ENCODE results near the gene LRIT2.

LRIT2 gene

GRCh38 chr10:84269773-84270172 lies 44.4 kb upstream of the LRIT2 start (continued):
- no peak for TF ChIP-seq SP3 (tag by site-specific recombination; IDR thresholded peaks at IDR 0.05)
- no peak for TF ChIP-seq ZNF791 (tag by site-specific recombination; IDR thresholded peaks at IDR 0.05)
- no peak for TF ChIP-seq ZNF426 (tag by site-specific recombination; IDR thresholded peaks at IDR 0.05)
- no peak for TF ChIP-seq ZNF335 (tag by site-specific recombination; conservative IDR thresholded peaks at IDR 0.05)
- TF ChIP-seq HOXC10 (CRISPR knock-in tag; IDR thresholded peaks at IDR 0.05): no peak
- no peak for TF ChIP-seq RBAK (tag by site-specific recombination; IDR thresholded peaks at IDR 0.05)
- TF ChIP-seq ZNF843 (tag by site-specific recombination; IDR thresholded peaks at IDR 0.05): no peak
- no peak for TF ChIP-seq KLF16 (tag by site-specific recombination; IDR thresholded peaks at IDR 0.05)
- TF ChIP-seq ZBTB10 (tag by site-specific recombination; IDR thresholded peaks at IDR 0.05): no peak
- no peak for TF ChIP-seq ZNF571 (tag by site-specific recombination; IDR thresholded peaks at IDR 0.05)
- TF ChIP-seq ZNF175 (tag by site-specific recombination; IDR thresholded peaks at IDR 0.05): no peak
- TF ChIP-seq ZXDB (tag by site-specific recombination; IDR thresholded peaks at IDR 0.05): no peak
- no peak for TF ChIP-seq ZNF184 (tag by site-specific recombination; IDR thresholded peaks at IDR 0.05)

- ChIA-PET POLR2A (interaction anchor here (0.6 kb wide), 1 partner anchor 33 kb away, joined by 3 read pairs; no protein-coding TSS in a partner anchor), CTCF (interaction anchor here (0.8 to 11.7 kb wide), 4 partner anchors 7 to 446 kb away, joined by 3 to 291 read pairs (median 11); no protein-coding TSS in a partner anchor)
- Histone ChIP-seq H3K36me3 (ENCODE audit: control insufficient read depth in 2 of 2, insufficient read depth in 1 of 2, low read length in 2 of 2) (no peaks in the 10 kb centered on the region), H3K27ac (ENCODE audit: extremely low read depth, low read depth, low read length) (no peak overlapping the region), H3K9me3 (ENCODE audit: control insufficient read depth, insufficient read depth, low read depth, low read length) (no peaks in the 10 kb centered on the region), H3K4me3 (ENCODE audit: low read depth, low read length) (no peak overlapping the region), H3K4me1 (ENCODE audit: control insufficient read depth, insufficient read depth, low read length) (no peaks in the 10 kb centered on the region)
- TF ChIP-seq ZNF426 (tag by site-specific recombination; IDR thresholded peaks at IDR 0.05) (no peak), ZSCAN23 (tag by site-specific recombination; IDR thresholded peaks at IDR 0.05) (no peak), ZNF529 (tag by site-specific recombination; IDR thresholded peaks at IDR 0.05; ENCODE audit: insufficient replicate concordance) (no peak), ZNF211 (tag by site-specific recombination; IDR thresholded peaks at IDR 0.05; ENCODE audit: low read depth) (no peak), ZNF394 (tag by site-specific recombination; IDR thresholded peaks at IDR 0.05; ENCODE audit: borderline replicate concordance) (no peak), ZNF112 (tag by site-specific recombination; IDR thresholded peaks at IDR 0.05) (no peak), ZNF843 (tag by site-specific recombination; IDR thresholded peaks at IDR 0.05) (no peak), MZF1 (tag by site-specific recombination; IDR thresholded peaks at IDR 0.05; ENCODE audit: borderline replicate concordance) (no peak), ZNF26 (tag by site-specific recombination; IDR thresholded peaks at IDR 0.05) (no peak), PRDM10 (tag by site-specific recombination; IDR thresholded peaks at IDR 0.05) (no peak), ZNF670 (tag by site-specific recombination; IDR thresholded peaks at IDR 0.05; ENCODE audit: low read depth) (no peak), ZSCAN16 (tag by site-specific recombination; IDR thresholded peaks at IDR 0.05) (no peak), BCL11A (tag by site-specific recombination; IDR thresholded peaks at IDR 0.05; ENCODE audit: low read depth) (no peak), HOXD13 (CRISPR knock-in tag; IDR thresholded peaks at IDR 0.05; ENCODE audit: borderline replicate concordance) (no peak)
Measured at GRCh38 chr10:84269162-84269561, 43.8 kb upstream of the LRIT2 start.
